ENCODE results near the gene ANKRD39.
"Not testable (repeated sequence)": the region's sequence is repeated elsewhere in the genome, so short reads cannot be mapped to it uniquely, and the experiment has no call there.

Gene ANKRD39

GRCh38 chr2:96805946-96806345, 51.9 kb downstream of the ANKRD39 start:
- not testable (repeated sequence) for DNase-seq

GRCh38 chr2:96804986-96805385, 52.8 kb downstream of the ANKRD39 start:
- DNase-seq = no peak

GRCh38 chr2:96802721-96803120, 55.1 kb downstream of the ANKRD39 start:
- DNase-seq = no peak

GRCh38 chr2:96801786-96802595, 55.8 kb downstream of the ANKRD39 start:
- DNase-seq = no peak

GRCh38 chr2:96801005-96801785, 56.6 kb downstream of the ANKRD39 start:
- peak; percentile 89 for DNase-seq

GRCh38 chr2:96800061-96801004, 57.5 kb downstream of the ANKRD39 start:
- DNase-seq = no peak

GRCh38 chr2:96799623-96799935, 58.2 kb downstream of the ANKRD39 start:
- no peak for DNase-seq

- no peak for DNase-seq
Measured at GRCh38 chr2:96798733-96799622, 58.8 kb downstream of the ANKRD39 start.

Data from 8988T (cell line).